ENCODE results near the gene CMTM2. TPM values are rescaled to one million over a fixed set of nuclear protein-coding genes. Genes with fewer than 3 reads are reported as not detected.

The CMTM2 gene
- total and polyA plus RNA-seq, 2 experiments from 2014 or later = not detected

DNA sequence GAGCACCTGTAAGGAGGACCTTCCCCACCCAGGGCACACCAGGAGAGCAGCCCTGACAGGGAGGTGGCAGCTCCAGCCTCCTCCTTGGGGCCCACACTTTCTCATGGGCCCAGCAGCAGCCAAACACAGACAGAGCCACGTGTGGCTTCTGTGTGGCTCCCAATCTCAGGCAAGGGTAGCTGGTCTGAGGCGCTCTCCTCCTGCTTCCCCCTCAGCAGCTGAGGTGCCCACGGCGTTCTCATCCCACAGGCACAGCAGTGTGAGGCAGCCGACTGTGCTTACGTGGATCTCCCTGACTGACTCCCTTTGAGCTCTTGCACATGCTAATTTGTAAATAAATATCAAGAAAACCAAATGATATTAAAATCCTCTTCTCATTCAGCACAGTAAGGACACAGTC, 56.1 kb downstream of the CMTM2 start:
- Histone ChIP-seq H3K4me1 (ENCODE audit: insufficient read depth) (peaks cover 16% of the 10 kb centered on the region), H3K4me2 (ENCODE audit: unreplicated experiment) (no peak overlapping the region), H3K27me3 (replicated peaks; ENCODE audit: insufficient read depth) (no peaks in the 10 kb centered on the region), H2AFZ (no peak overlapping the region), H3K79me2 (ENCODE audit: insufficient read depth) (0 out of 2 replicates have a peak, but pooled peaks cover 7% of the 10 kb centered on the region), H3K9ac (no peak overlapping the region), H3K27ac (no peak overlapping the region), H3K4me3 (no peak overlapping the region), H3K36me3 (ENCODE audit: low read depth) (no peaks in the 10 kb centered on the region), H3K9me3 (ENCODE audit: low read depth) (no peaks in the 10 kb centered on the region), H3K9me2 (ENCODE audit: insufficient read depth) (no peaks in the 10 kb centered on the region), H3F3A (ENCODE audit: insufficient read depth) (peaks cover 5% of the 10 kb centered on the region; the same call in 1 of the 2 replicates), H4K20me1 (ENCODE audit: insufficient read depth) (no peaks in the 10 kb centered on the region)
- WGBS, 2 experiments (ENCODE audit: low coverage in 1 of 2, low lambda C conversion rate in 2 of 2, missing lambda C conversion rate in 2 of 2) = 82 to 83% methylated on average over 6 of the region's 6 CpGs
- TF ChIP-seq EZH2 (IDR thresholded peaks at IDR 0.05; ENCODE audit: insufficient read depth, poor library complexity, severe bottlenecking) (no peak), EZH2phosphoT487 (IDR thresholded peaks at IDR 0.05; ENCODE audit: insufficient read depth, low read depth) (no peak)
- in situ Hi-C loops (cut with MboI) = no loop called here
- no peak for DNase-seq

GRCh38 chr16:66636199-66636598, 56.9 kb downstream of the CMTM2 start:
- WGBS, 2 experiments (ENCODE audit: low coverage in 1 of 2, low lambda C conversion rate in 2 of 2, missing lambda C conversion rate in 2 of 2) = 76 to 86% methylated on average over 5 of the region's 5 CpGs

GRCh38 chr16:66637806-66638205, 58.5 kb downstream of the CMTM2 start:
- Histone ChIP-seq H3K79me2 (ENCODE audit: insufficient read depth) (0 out of 2 replicates have a peak, but pooled peaks cover 7% of the 10 kb centered on the region), H3F3A (ENCODE audit: insufficient read depth) (peaks cover 5% of the 10 kb centered on the region; the same call in 1 of the 2 replicates), H4K20me1 (ENCODE audit: insufficient read depth) (no peaks in the 10 kb centered on the region), H3K4me1 (ENCODE audit: insufficient read depth) (peaks cover 16% of the 10 kb centered on the region), H3K9ac (no peak overlapping the region), H2AFZ (no peak overlapping the region), H3K9me2 (ENCODE audit: insufficient read depth) (no peaks in the 10 kb centered on the region), H3K4me3 (no peak overlapping the region), H3K27ac (no peak overlapping the region), H3K4me2 (ENCODE audit: unreplicated experiment) (no peak overlapping the region), H3K9me3 (ENCODE audit: low read depth) (no peaks in the 10 kb centered on the region), H3K36me3 (ENCODE audit: low read depth) (no peaks in the 10 kb centered on the region), H3K27me3 (replicated peaks; ENCODE audit: insufficient read depth) (no peaks in the 10 kb centered on the region)
- WGBS, 2 experiments (ENCODE audit: low coverage in 1 of 2, low lambda C conversion rate in 2 of 2, missing lambda C conversion rate in 2 of 2) = 95 to 97% methylated on average over 3 of the region's 3 CpGs
- TF ChIP-seq EZH2 (IDR thresholded peaks at IDR 0.05; ENCODE audit: insufficient read depth, poor library complexity, severe bottlenecking) (no peak), EZH2phosphoT487 (IDR thresholded peaks at IDR 0.05; ENCODE audit: insufficient read depth, low read depth) (no peak)
- no peak for DNase-seq
- in situ Hi-C loops (cut with MboI) = no loop called here

More at GRCh38 chr16:66636199-66636598, 56.9 kb downstream of the CMTM2 start:
- H3K27me3 ChIP-seq (replicated peaks; ENCODE audit: insufficient read depth) = no peaks in the 10 kb centered on the region
- no peaks in the 10 kb centered on the region for H3K9me3 ChIP-seq (ENCODE audit: low read depth)
- no peak overlapping the region for H3K4me3 ChIP-seq
- H3K27ac ChIP-seq = no peak overlapping the region
- no peak overlapping the region for H3K4me2 ChIP-seq (ENCODE audit: unreplicated experiment)
- H3K36me3 ChIP-seq (ENCODE audit: low read depth) = no peaks in the 10 kb centered on the region
- H3K4me1 ChIP-seq (ENCODE audit: insufficient read depth) = peaks cover 16% of the 10 kb centered on the region
- no peak for DNase-seq
- H3K9me2 ChIP-seq (ENCODE audit: insufficient read depth) = no peaks in the 10 kb centered on the region
- TF ChIP-seq EZH2 (IDR thresholded peaks at IDR 0.05; ENCODE audit: insufficient read depth, poor library complexity, severe bottlenecking) = no peak
- TF ChIP-seq EZH2phosphoT487 (IDR thresholded peaks at IDR 0.05; ENCODE audit: insufficient read depth, low read depth) = no peak
- 0 out of 2 replicates have a peak, but pooled peaks cover 7% of the 10 kb centered on the region for H3K79me2 ChIP-seq (ENCODE audit: insufficient read depth)
- H4K20me1 ChIP-seq (ENCODE audit: insufficient read depth) = no peaks in the 10 kb centered on the region
- in situ Hi-C loops (cut with MboI) = no loop called here
- no peak overlapping the region for H3K9ac ChIP-seq
- H3F3A ChIP-seq (ENCODE audit: insufficient read depth) = peaks cover 5% of the 10 kb centered on the region; the same call in 1 of the 2 replicates
- H2AFZ ChIP-seq = no peak overlapping the region

Small RNA genes lying within 50 kb of the gene (small RNA-seq; reads per million reads assigned to genes)
- gene CKLF-CMTM1 (ENCODE audit: low read depth, low replicate concordance) = not detected

Other genes starting within 250 kb of the CMTM2 start
- not detected in 2 replicates for gene CDH5, start 212.8 kb upstream of the CMTM2 start, total RNA-seq (2014; rRNA removed; shearing (Covaris generic))
- gene CDH5, start 212.8 kb upstream of the CMTM2 start, polyA plus RNA-seq (2016; fragmentation: Nextera tagmentation; extraction: Ambion mirVana) = not detected in 2 replicates
- gene BEAN1, start 152.2 kb upstream of the CMTM2 start, total RNA-seq (2014; rRNA removed; shearing (Covaris generic)) = 0.32 and 1.1 TPM in 2 replicates
- 0.50 and 0.89 TPM in 2 replicates for gene BEAN1, start 152.2 kb upstream of the CMTM2 start, polyA plus RNA-seq (2016; fragmentation: Nextera tagmentation; extraction: Ambion mirVana)
- gene TK2, start 29.3 kb upstream of the CMTM2 start, total RNA-seq (2014; rRNA removed; shearing (Covaris generic)) = 57.5 and 58.8 TPM in 2 replicates
- gene TK2, start 29.3 kb upstream of the CMTM2 start, polyA plus RNA-seq (2016; fragmentation: Nextera tagmentation; extraction: Ambion mirVana) = 27.9 and 28.2 TPM in 2 replicates
- gene CKLF, start 26.9 kb upstream of the CMTM2 start, total RNA-seq (2014; rRNA removed; shearing (Covaris generic)) = 64.2 and 130 TPM in 2 replicates
- 107 and 108 TPM in 2 replicates for gene CKLF, start 26.9 kb upstream of the CMTM2 start, polyA plus RNA-seq (2016; fragmentation: Nextera tagmentation; extraction: Ambion mirVana)
- 2.1 and 3.1 TPM in 2 replicates for gene CMTM1, start 13.0 kb upstream of the CMTM2 start, total RNA-seq (2014; rRNA removed; shearing (Covaris generic))
- gene CMTM1, start 13.0 kb upstream of the CMTM2 start, polyA plus RNA-seq (2016; fragmentation: Nextera tagmentation; extraction: Ambion mirVana) = 6.0 and 6.8 TPM in 2 replicates
- 21.9 and 32.6 TPM in 2 replicates for gene CMTM3, start 25.2 kb downstream of the CMTM2 start, total RNA-seq (2014; rRNA removed; shearing (Covaris generic))
- gene CMTM3, start 25.2 kb downstream of the CMTM2 start, polyA plus RNA-seq (2016; fragmentation: Nextera tagmentation; extraction: Ambion mirVana) = 43.9 and 47.0 TPM in 2 replicates
- gene CMTM4, start 117.3 kb downstream of the CMTM2 start, total RNA-seq (2014; rRNA removed; shearing (Covaris generic)) = 19.5 and 21.1 TPM in 2 replicates
- gene CMTM4, start 117.3 kb downstream of the CMTM2 start, polyA plus RNA-seq (2016; fragmentation: Nextera tagmentation; extraction: Ambion mirVana) = 3.2 and 3.5 TPM in 2 replicates
- gene DYNC1LI2, start 172.1 kb downstream of the CMTM2 start, total RNA-seq (2014; rRNA removed; shearing (Covaris generic)) = 80.6 and 89.2 TPM in 2 replicates
- 173 TPM in 2 replicates for gene DYNC1LI2, start 172.1 kb downstream of the CMTM2 start, polyA plus RNA-seq (2016; fragmentation: Nextera tagmentation; extraction: Ambion mirVana)
- gene TERB1, start 222.1 kb downstream of the CMTM2 start, total RNA-seq (2014; rRNA removed; shearing (Covaris generic)) = not detected in 2 replicates
- not detected in 2 replicates for gene TERB1, start 222.1 kb downstream of the CMTM2 start, polyA plus RNA-seq (2016; fragmentation: Nextera tagmentation; extraction: Ambion mirVana)

Data from GM23248 (cell line).